ENCODE results near the gene UBD.

- no peak for TF ChIP-seq CTCF (IDR thresholded peaks at IDR 0.05; ENCODE audit: insufficient read depth, low read length)
- TF ChIP-seq REST (IDR thresholded peaks at IDR 0.05; ENCODE audit: insufficient replicate concordance, low read depth): no peak
These were observed 41.6 kb downstream of the UBD start for GRCh38 chr6:29517728-29518440.
